IMR-90 (cell line): ENCODE measurements around the gene NDUFB4.

ENCODE experiments used
- CEBPB ChIP-seq: IDR thresholded peaks from 2 replicates; pipeline ENCODE4 v1.6.1; 2012; ENCODE audit warnings: low read depth, low read length, improper control_type of control experiment
- CTCF ChIP-seq: conservative IDR thresholded peaks from 2 replicates; pipeline ENCODE4 v1.5.1; 2012; ENCODE audit warnings: mild to moderate bottlenecking, low read depth, low read length, improper control_type of control experiment
- MAZ ChIP-seq: IDR thresholded peaks from 2 replicates; pipeline ENCODE4 v1.6.1; 2012; ENCODE audit warnings: low read depth, mild to moderate bottlenecking, low read length, improper control_type of control experiment, moderate library complexity, borderline replicate concordance
- MXI1 ChIP-seq: IDR thresholded peaks from 2 replicates; pipeline ENCODE4 v1.6.1; 2012; ENCODE audit warnings: low read depth, mild to moderate bottlenecking, low read length, moderate library complexity, borderline replicate concordance
- POLR2A ChIP-seq: IDR thresholded peaks from 2 replicates; pipeline ENCODE4 v1.6.1; 2012; ENCODE audit warnings: mild to moderate bottlenecking, low read depth, low read length
- RAD21 ChIP-seq: IDR thresholded peaks from 2 replicates; pipeline ENCODE4 v1.6.1; 2012; ENCODE audit warnings: low read length, improper control_type of control experiment
- SMC3 ChIP-seq: fragments of 150-350 bp; IDR thresholded peaks from 2 replicates; pipeline ENCODE4 v1.6.1; 2016; ENCODE audit warnings: low read depth, mild to moderate bottlenecking, antibody characterized with exemption, low read length, moderate library complexity

- TF ChIP-seq CTCF (no peak), CEBPB (no peak), MAZ (no peak), POLR2A (no peak), MXI1 (no peak), SMC3 (no peak), RAD21 (no peak)
Observed at GRCh38 chr3:120554812-120555606, 41.1 kb upstream of the NDUFB4 start.
